Measurements from ENCODE around the gene CAV2.

- TF ChIP-seq KDM1A (IDR thresholded peaks at IDR 0.05; ENCODE audit: borderline replicate concordance, low read length) (no peak), ZNF274 (IDR thresholded peaks at IDR 0.05; ENCODE audit: borderline replicate concordance, extremely low read depth, low read length) (no peak), GABPA (IDR thresholded peaks at IDR 0.05; ENCODE audit: borderline replicate concordance, insufficient read depth, low read length) (no peak), USF2 (IDR thresholded peaks at IDR 0.05; ENCODE audit: low read length) (no peak), CTCF (IDR thresholded peaks at IDR 0.05; ENCODE audit: control extremely low read depth in 1 of 3, insufficient read depth in 1 of 3, low read depth in 1 of 3, low read length in 3 of 3) (no peak), EP300 (IDR thresholded peaks at IDR 0.05; ENCODE audit: borderline replicate concordance in 1 of 2, low read depth in 2 of 2, low read length in 2 of 2) (no peak)
Measured at GRCh38 chr7:116541951-116542350, 42.4 kb downstream of the CAV2 start.
